ENCODE measurements around the gene TNK2. TPM values are rescaled to one million over a fixed set of nuclear protein-coding genes. Genes with fewer than 3 reads are reported as not detected.

TNK2 gene
- total RNA-seq, 1 donor from 2014 or later, result 40.5 TPM

- DNase-seq (ENCODE audit: low spot score), result no peak
Observed at GRCh38 chr3:195900436-195901355, 7.7 kb downstream of the TNK2 start.

DNA sequence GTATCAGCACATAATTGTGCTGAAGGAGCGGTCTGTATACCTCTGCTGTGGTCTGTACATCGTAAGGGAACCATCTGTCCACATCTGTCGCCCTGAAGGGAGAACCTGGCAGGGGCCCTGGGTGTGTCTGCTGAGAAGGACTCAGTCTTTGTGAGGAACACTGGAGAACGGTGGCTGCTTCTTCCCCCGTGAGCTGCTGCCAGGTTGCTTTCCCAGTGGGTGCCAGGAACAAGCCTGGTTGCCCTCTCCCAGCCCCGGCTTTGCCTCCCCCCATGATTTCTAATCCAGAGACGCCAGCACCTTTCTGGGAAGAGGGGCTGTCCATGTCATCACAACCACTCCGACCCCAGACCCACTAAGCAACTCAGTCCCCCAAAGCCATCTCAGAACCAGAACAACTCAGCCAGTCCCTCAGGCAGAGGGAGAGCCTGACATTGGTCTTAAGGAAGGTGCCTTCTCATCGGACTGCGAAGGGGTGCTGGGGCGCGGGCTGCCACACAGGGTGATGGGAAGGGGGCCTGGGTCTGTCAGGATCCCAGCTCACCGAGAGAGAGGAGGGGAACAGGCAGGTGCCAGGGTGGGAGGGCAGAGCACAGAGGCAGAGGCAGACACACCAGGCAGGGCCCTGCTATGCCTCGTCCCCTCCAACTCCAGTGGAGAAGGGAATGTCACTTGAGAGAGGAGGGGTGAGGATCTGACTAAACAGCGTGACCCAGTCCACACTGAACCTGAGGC, 8.5 kb downstream of the TNK2 start:
- DNase-seq (ENCODE audit: low spot score), result no peak

- DNase-seq (ENCODE audit: low spot score), result no peak
Observed at GRCh38 chr3:195897853-195898415, 10.4 kb downstream of the TNK2 start.

DNA sequence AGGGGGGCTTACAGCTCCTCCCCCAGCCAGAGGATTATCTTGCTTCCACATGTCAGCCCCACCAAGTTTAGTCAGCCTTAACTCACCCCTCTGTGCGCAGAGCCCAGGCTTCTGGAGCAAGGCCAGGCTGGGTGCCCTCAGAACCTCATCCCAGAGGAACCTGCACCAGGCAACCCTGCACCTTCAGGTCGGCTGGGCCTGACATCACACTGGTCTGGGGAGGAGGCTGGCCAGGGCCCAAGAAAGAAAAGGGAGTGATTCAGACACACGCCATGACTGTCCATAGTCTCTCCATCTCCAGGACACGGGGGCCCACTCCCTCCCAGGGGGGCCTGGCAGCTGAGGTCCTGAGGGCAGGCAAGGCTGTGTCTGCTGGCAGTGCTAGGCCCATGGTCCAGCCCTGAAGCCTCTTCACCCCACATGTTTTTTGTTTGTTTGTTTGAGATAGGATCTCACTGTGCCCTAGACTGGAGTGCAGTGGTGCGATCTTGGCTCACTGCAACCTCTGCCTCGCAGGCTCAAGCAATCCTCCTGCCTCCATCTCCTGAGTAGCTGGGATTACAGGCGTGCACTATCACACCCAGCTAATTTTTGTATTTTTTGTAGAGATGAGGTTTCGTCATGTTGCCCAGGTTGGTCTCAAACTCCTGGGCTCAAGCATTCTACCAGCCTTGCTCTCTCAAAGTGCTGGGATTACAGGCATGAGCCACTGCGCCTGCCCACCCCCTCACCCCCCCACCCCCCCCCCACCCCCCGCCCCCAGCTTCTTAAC, 11.1 kb downstream of the TNK2 start:
- DNase-seq (ENCODE audit: low spot score), result no peak

GRCh38 chr3:195896361-195897080, 11.8 kb downstream of the TNK2 start:
- no peak for DNase-seq (ENCODE audit: low spot score)

- DNase-seq (ENCODE audit: low spot score), result no peak
Observed at GRCh38 chr3:195895861-195896360, 12.4 kb downstream of the TNK2 start.

DNA sequence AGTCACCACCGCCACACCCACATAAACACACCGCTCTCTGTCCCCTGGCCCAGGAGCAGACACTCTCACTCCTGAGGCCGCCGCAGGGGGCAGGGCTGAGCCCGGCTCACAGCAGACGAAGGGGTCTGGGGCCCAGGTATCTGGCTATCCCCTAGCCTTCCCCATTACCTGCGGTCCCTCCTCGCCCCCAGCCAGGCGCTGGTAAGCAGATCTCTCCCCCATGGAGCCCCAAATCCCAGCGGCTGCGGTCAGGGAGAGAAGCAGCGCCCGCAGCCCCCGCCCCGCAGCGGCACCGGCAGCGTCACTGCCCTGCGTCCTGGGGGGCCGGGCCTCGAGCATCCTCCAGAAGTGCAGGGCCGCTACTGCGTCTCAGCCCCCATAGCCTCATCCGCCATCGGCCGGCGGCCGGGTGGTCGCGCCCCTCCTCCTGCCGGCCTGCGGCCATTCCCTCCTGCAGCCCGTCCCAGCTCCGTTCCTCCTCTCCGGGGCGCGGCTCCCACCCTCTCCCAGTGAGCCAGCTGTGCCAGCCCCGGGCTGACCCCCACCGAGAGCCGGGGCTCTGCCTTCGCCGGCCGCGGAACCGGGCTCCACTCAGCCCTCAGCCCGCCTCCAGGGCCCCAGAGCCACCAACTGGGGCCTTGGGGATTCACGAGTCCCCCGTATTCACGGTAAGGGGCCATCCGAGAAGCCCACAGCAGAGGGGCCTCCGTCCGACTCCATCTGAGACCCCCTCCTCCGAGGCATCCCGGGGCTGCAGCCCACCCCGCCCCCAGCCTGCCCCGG, 13.1 kb downstream of the TNK2 start:
- no peak for DNase-seq (ENCODE audit: low spot score)

GRCh38 chr3:195893916-195894465, 14.4 kb downstream of the TNK2 start:
- no peak for DNase-seq (ENCODE audit: low spot score)

DNA sequence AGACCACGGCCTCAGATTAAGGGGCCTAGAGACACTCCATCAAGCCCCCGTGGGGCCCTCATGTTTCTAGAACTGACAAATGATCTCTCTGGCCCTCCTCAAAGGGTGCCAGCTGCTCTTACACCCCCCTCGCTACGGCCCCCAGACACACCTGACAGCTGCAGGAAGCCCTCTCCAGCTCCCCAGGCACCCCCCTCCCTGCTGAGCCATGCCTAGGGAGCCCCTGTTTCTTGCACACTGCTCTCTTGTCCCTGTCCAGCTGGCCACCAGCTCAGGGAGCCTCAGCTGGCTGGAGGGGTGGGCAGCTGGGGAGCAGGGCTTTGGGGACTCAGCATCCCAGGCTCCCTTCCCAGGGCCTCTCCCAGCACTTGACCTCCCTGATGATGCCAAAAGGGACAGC, 14.8 kb downstream of the TNK2 start:
- DNase-seq (ENCODE audit: low spot score), result no peak

- DNase-seq (ENCODE audit: low spot score), result no peak
Observed at GRCh38 chr3:195893044-195893395, 15.3 kb downstream of the TNK2 start.

GRCh38 chr3:195892105-195893043, 16.0 kb downstream of the TNK2 start:
- DNase-seq (ENCODE audit: low spot score), result no peak

DNA sequence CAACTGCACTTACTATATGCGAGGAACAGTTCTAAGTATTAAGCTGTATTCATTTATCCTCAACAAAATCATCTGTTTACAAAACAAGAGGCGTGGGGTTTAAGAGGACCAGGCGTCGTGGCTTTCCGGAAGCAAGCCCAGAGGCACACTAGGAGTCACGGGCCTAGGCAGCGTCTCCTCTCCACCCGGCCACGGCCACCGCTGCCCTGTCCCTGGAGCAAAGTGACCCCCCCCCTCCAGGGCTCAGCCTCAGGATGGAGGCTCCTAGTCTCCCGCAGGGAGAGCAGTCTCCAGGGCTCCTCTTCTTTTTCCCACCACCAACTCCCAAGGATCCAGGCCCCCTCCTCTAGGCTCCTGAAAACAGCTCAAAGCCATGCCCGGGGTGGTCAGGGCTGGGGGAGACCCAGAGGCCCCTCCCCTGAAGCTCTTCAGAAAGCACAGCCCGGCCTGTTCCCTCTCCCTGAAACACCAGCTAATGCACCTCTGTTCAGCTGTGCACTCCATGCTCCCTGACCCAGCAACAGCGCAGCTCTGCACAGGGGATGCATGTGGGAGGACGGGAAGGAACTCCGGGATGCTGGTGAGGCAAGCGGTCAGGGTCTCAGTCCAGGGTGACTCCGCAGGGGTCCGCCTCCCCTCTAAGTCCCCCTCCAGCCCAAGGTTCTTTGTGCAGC, 16.8 kb downstream of the TNK2 start:
- DNase-seq (ENCODE audit: low spot score), result no peak

GRCh38 chr3:195889870-195890295, 18.5 kb downstream of the TNK2 start:
- DNase-seq (ENCODE audit: low spot score), result no peak

DNA sequence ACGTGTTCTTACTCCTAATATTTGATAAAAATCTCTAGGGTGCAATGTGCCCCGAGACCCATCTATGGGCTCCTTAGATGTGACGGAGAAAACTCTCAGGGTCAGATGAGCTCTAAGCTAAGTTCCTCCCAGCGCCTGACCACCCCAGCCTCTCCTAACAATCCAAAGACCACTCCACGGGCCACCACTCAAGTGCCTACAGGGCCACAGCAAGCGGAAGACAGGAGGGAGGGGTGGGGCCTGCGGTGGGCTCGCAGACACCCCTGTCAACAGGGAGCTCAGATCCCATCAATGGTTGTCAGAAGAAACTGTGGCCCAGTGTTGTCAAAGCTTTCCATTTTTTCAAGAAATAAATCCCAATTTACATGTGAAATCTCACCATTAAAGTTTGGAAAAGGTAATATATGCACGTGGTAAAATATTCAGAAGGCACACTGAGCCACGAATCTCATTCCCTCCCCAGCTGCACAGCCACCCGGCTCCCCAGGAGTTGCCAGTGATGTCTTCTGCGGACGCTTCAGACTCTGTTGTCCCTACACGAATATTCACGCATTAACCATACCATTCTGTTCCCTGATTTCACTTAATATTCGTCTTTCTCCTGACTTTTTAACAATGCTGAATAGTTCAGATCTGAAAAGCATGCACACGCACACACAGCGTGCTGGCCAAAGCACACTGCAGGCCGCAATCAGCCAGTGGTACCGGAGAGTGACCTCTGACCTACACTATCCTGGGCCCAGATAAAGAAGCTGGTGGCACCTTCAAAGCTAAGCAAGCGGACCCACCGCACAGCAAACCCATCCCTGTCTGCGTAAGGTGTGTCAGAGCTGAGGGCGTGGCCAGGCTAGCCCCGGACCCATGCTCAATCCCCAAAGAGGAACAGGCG, 19.1 kb downstream of the TNK2 start:
- DNase-seq (ENCODE audit: low spot score), result no peak

- DNase-seq (ENCODE audit: low spot score), result no peak
Observed at GRCh38 chr3:195888311-195888761, 20.0 kb downstream of the TNK2 start.

DNA sequence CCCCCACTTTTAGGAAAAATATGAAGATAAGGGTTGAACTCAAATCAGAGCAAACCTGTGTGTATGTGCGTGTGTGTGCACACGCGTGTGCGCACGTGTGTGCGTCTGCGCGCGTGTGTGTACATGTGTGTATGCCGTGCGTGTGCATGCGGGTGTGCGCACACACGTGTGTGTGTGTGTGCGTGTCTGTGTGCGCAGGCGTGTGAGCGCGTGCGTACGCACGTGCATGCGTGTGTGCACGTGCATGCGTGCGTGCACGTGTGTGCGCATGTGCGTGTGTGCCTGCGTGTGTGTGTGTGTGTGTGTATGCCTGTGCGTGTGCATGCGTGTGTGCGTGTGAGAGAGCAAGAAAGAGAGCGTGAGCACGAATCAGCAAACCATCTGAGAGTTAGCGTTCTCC, 20.7 kb downstream of the TNK2 start:
- no peak for DNase-seq (ENCODE audit: low spot score)

All from mesenteric fat pad (tissue), 1 donor.